Testis (tissue), 5 donors: ENCODE data around the gene KDSR. TPM values are rescaled to one million over a fixed set of nuclear protein-coding genes. Genes with fewer than 3 reads are reported as not detected.

Source experiments
- DNase-seq: peaks from one replicate; pipeline ENCODE4 v3.0.0-alpha.2; 2019
- H3K27ac ChIP-seq, 2 donors: fragments of 200-600 bp; sonication (generic); one replicate each; pipeline ENCODE4 v1.5.1; 2019
- H3K27me3 ChIP-seq: fragments of 200-600 bp; sonication (generic); one replicate; pipeline ENCODE4 v1.5.1; 2019
- H3K36me3 ChIP-seq: fragments of 200-600 bp; sonication (generic); one replicate; pipeline ENCODE4 v1.5.1; 2017; ENCODE audit warnings: low read depth; ENCODE audit errors: missing control alignments
- H3K4me1 ChIP-seq: fragments of 200-600 bp; sonication (generic); one replicate; pipeline ENCODE4 v1.5.1; 2019
- H3K4me3 ChIP-seq, 2 donors: fragments of 200-600 bp; sonication (generic); one replicate each; pipeline ENCODE4 v1.5.1; 2017 to 2019
- H3K9me3 ChIP-seq: fragments of 200-600 bp; sonication (generic); one replicate; pipeline ENCODE4 v1.5.1; 2017
- CTCF ChIP-seq, 3 experiments: fragments of 450-650 bp in 2 of 3; fragments of 200-600 bp in 1 of 3; sonication (generic) in 1 of 3; IDR thresholded peaks; one replicate each; pipeline ENCODE4 v1.5.1; 2016 to 2019; ENCODE audit warnings: antibody characterized with exemption in 3 of 3, mild to moderate bottlenecking in 2 of 3, moderate library complexity in 1 of 3
- POLR2A ChIP-seq: fragments of 450-650 bp; IDR thresholded peaks from one replicate; pipeline ENCODE4 v1.6.1; 2017; ENCODE audit warnings: antibody characterized with exemption, mild to moderate bottlenecking, moderate library complexity
- WGBS, 2 donors: methylation state at CpG; one replicate each; pipeline ENCODE4 v1.1.5; 2018; 5-methylcytosine and 5-hydroxymethylcytosine counted together
- intact Hi-C: fragments of 100-400 bp; cut with DNase I; formaldehyde crosslinking; loops from one replicate; pipeline ENCODE4 v1.15.1; 2023; ENCODE audit warnings: low total_unique reads
- long read RNA-seq, 2 donors: transcript quantifications; one replicate each; lab custom pipeline, GENCODE V29; 2026
- polyA plus RNA-seq: library from polyadenylated mRNA; stranded (reverse); fragments of 350-450 nt; fragmentation: Illumina TruSeq; extraction: RNeasy Lipid Tissue Mini Kit (QIAGEN cat#74804); gene quantifications from one replicate; pipeline ENCODE4 v1.2.3, GENCODE V29; 2014; ENCODE audit warnings: low read depth, low replicate concordance; ENCODE audit not compliant: insufficient read depth
- total RNA-seq, 2 donors: library from RNA; depleted of rRNA; stranded (reverse); fragments of >200 nt; gene quantifications; one replicate each; pipeline ENCODE4 v1.2.3, GENCODE V29; 2016

The KDSR gene
- total RNA-seq: 10 to 100 TPM; 41.7 to 64.1 TPM
- polyA plus RNA-seq: 30.2 TPM
- long read RNA-seq, donor 1, full-length matches to known transcripts: 14 of 14 reads
- long read RNA-seq, donor 1, partial matches to known transcripts: 0 of 14 reads
- long read RNA-seq, donor 1, other reads (novel, unspliced or antisense): 0 of 14 reads
- long read RNA-seq, donor 2, full-length matches to known transcripts: 2 of 2 reads
- long read RNA-seq, donor 2, partial matches to known transcripts: 0 of 2 reads
- long read RNA-seq, donor 2, other reads (novel, unspliced or antisense): 0 of 2 reads

GRCh38 chr18:63367053-63367953 is at the start of gene KDSR:
KDSR (minus strand) TSS chr18:63367206; CDS start chr18:63367118, 88 bp downstream.
- Histone ChIP-seq H3K9me3 (no peaks in the 10 kb centered on the region), H3K36me3 (no peaks in the 10 kb centered on the region), H3K4me3 (peak within 1 kb of the TSS; percentile 83 to 97), H3K27ac (peak within 1 kb of the TSS; percentile 95 to 96), H3K4me1 (peaks cover 9% of the 10 kb centered on the region), H3K27me3 (no peaks in the 10 kb centered on the region)
- WGBS, 2 donors: 1 to 5% methylated on average over 4 to 53 of the region's 90 CpGs
- intact Hi-C loops: no loop called here
- peak; percentile 3 for TF ChIP-seq POLR2A
- no peak for TF ChIP-seq CTCF (IDR thresholded peaks at IDR 0.05)
- peak; percentile 96 for DNase-seq

- TF ChIP-seq POLR2A: no peak
- no peak for TF ChIP-seq CTCF (IDR thresholded peaks at IDR 0.05)
- intact Hi-C loops: no loop called here
- H3K4me1 ChIP-seq: peaks cover 6% of the 10 kb centered on the region
- 67 to 85% methylated on average over 4 of the region's 4 CpGs for WGBS, 2 donors
- no peak for DNase-seq
- H3K4me3 ChIP-seq: no peak overlapping the region
- H3K9me3 ChIP-seq: no peaks in the 10 kb centered on the region
- no peaks in the 10 kb centered on the region for H3K27me3 ChIP-seq
- no peak overlapping the region for H3K27ac ChIP-seq
- no peaks in the 10 kb centered on the region for H3K36me3 ChIP-seq
Observed at GRCh38 chr18:63412953-63413352, 45.9 kb upstream of the KDSR start.

- TF ChIP-seq POLR2A (no peak), CTCF (IDR thresholded peaks at IDR 0.05) (no peak)
- Histone ChIP-seq H3K36me3 (no peaks in the 10 kb centered on the region), H3K27ac (no peak overlapping the region), H3K4me1 (peaks cover 6% of the 10 kb centered on the region), H3K4me3 (no peak overlapping the region), H3K27me3 (no peaks in the 10 kb centered on the region), H3K9me3 (no peaks in the 10 kb centered on the region)
- no peak for DNase-seq
- WGBS, 2 donors: 88 to 91% methylated on average over 4 of the region's 4 CpGs
- intact Hi-C loops: no loop called here
Observed at GRCh38 chr18:63410792-63411191, 43.8 kb upstream of the KDSR start.

GRCh38 chr18:63409301-63409700 is 42.3 kb upstream of the KDSR start:
- no peaks in the 10 kb centered on the region for H3K9me3 ChIP-seq
- intact Hi-C loops: no loop called here
- no peak for TF ChIP-seq CTCF (IDR thresholded peaks at IDR 0.05)
- no peak for TF ChIP-seq POLR2A
- no peak overlapping the region for H3K4me3 ChIP-seq
- H3K27me3 ChIP-seq: no peaks in the 10 kb centered on the region
- H3K27ac ChIP-seq: no peak overlapping the region
- WGBS, 2 donors: 73 to 86% methylated on average over 5 of the region's 5 CpGs
- H3K4me1 ChIP-seq: peaks cover 6% of the 10 kb centered on the region
- no peaks in the 10 kb centered on the region for H3K36me3 ChIP-seq
- no peak for DNase-seq
